AG09319 (cell line): ENCODE data around the gene UROD.

Experiments used
- DNase-seq: peaks from one replicate; pipeline ENCODE4 v3.0.0-alpha.2; 2010; ENCODE audit warnings: low read depth; ENCODE audit errors: extremely low read depth
- CTCF ChIP-seq: IDR thresholded peaks from 2 replicates; pipeline ENCODE4 v1.5.1; 2011; ENCODE audit warnings: low read depth, mild to moderate bottlenecking, inconsistent platforms, low read length, moderate library complexity

The UROD gene

GRCh38 chr1:45015683-45016082, 3.6 kb downstream of the UROD start:
- no peak for DNase-seq

DNA sequence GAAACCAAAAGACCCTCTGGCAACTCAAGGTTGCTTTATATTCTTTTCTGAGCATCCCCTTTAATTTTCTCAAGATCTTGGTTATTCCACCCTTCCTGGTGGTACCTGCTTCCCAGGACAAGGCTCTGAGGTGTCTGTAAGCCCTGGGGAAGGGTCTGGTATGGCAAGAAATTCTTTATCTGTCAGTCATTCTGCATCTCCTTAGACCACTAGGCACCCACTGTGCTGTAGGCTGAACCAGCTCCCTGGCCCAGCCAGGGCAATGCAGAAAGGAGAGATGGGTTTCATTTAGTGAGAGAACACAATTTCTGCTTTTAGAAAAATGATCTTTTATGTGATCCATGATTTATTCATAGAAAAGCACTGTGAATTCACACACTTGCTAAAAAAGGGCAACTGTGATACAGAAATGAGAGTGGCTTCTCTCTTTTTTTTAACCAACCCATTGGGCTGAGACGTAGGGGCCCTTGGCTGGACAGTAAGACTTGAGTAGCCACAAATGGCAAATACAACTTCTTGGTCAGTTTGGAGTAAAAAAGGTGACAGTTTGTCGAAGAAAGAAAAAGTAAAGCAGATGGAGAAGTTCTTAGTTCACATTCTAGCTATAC, 4.1 kb downstream of the UROD start:
- DNase-seq, result no peak
- TF ChIP-seq CTCF, result no peak

More at GRCh38 chr1:45015683-45016082, 3.6 kb downstream of the UROD start:
- TF ChIP-seq CTCF, result no peak

- TF ChIP-seq CTCF, result no peak
- DNase-seq, result no peak
These were observed 4.7 kb downstream of the UROD start for GRCh38 chr1:45016767-45017166.

- DNase-seq, result no peak
- TF ChIP-seq CTCF, result peak; percentile 83
These were observed 6.7 kb downstream of the UROD start for GRCh38 chr1:45018599-45019230.

- no peak for DNase-seq
These were observed 11.6 kb downstream of the UROD start for GRCh38 chr1:45023663-45024062.

DNA sequence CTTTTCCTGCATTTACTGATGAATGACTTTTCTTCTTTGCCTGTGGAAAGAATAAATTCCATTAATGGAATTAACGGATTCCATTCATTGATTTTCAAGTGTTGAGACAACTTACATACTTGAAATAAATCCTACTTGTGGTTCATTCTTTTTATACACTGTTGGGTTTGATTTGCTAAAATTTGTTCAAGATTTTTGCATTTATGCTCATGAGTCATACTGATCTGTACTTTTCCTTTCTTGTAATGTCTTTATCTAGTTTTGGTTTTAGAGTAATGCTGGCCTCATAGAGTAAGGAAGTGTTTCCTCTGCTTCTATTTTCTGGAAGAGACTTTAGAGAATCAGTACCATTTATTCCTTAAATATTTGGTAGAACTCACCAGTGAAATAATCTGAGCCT, 14.4 kb downstream of the UROD start:
- TF ChIP-seq CTCF, result no peak
- DNase-seq, result no peak

More at GRCh38 chr1:45023663-45024062, 11.6 kb downstream of the UROD start:
- no peak for TF ChIP-seq CTCF

DNA sequence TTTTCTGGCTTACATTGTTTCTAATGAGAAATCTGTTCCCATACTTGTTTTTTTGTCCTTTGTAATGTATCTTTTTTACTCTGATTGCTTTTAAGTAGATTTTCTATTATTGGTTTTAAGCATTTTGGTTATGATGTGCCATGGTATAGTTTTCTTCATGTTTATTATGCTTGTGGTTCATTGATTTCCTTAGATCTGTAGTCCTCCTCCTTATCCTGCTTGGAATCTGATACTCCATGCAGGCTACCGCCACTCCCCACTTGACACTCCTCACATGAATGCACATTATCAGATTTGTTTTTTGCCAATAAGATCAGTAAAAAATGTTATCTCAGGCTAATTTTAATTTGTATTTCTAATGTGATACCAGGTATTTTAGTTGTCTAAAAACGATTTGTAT, 20.8 kb downstream of the UROD start:
- no peak for DNase-seq
- TF ChIP-seq CTCF, result no peak
